LNCaP clone FGC (cell line): Measurements from ENCODE around the gene TC2N.

Experiments
- DNase-seq: peaks from one replicate; pipeline ENCODE4 v3.0.0-alpha.2; 2011; ENCODE audit warnings: low read depth
- H3K4me3 ChIP-seq: 2 replicates; pipeline ENCODE4 v1.5.1; 2011; ENCODE audit warnings: mild to moderate bottlenecking, low read depth, low read length, control low read depth
- CTCF ChIP-seq: IDR thresholded peaks from 2 replicates; pipeline ENCODE4 v1.5.1; 2012; ENCODE audit warnings: mild to moderate bottlenecking; ENCODE audit not compliant: control insufficient read depth, insufficient read depth; ENCODE audit errors: extremely low read depth

TC2N gene

DNA sequence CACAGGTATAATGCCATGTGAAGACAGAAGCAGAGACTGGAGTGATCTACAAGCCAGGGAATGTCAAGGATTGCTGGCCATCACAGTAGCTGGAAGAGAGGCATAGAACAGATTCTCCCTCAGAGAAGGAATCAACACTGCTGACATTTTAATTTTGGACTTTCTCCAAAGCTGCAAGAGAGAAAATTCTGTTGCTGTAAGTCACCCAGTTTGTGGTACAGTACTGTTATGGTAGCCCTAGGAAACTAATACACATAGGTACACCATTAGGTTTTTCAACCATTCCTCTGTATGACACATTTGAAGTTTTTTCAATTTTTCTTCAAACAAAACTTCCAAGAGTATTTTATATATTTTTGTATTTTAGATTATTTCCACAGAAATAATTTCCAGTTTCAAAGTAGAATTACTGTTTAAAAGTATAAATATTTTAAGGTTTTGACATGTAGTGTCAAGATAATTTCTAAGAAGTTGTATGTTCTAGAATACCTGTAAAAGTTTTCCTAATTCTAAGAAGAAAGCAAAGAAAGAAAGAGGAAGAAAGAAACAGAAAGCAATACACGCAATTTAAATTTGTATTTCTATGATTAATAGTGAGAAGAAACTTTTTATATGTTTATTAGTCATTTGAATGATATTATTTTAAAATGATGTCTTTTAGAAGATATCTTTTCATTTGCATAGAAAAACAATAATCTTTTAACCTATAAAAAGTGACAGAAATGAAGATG lies 70.6 kb downstream of the TC2N start:
- no peak overlapping the region for H3K4me3 ChIP-seq
- TF ChIP-seq CTCF, result no peak
- no peak for DNase-seq

GRCh38 chr14:91793704-91794103 lies 73.6 kb downstream of the TC2N start:
- no peak for TF ChIP-seq CTCF
- H3K4me3 ChIP-seq, result no peak overlapping the region
- DNase-seq, result no peak

DNA sequence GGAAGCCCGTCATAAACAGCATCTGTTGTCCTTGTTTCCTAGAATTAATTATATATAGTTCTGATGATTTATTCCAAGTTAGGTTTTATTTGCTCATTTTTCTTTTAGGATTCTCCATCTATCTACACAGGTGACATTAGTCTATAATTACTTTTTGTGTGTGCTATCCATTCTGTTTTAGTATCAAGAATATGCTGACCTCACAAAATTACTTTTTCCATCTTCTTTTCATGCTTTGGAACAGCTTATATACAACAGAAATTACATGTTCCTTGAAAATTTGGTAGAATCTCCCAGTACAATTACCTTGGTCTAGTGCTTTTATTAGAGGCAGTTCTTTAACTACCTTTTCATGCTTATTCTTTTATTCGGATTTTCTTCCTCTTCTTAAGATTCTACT lies 81.1 kb downstream of the TC2N start:
- H3K4me3 ChIP-seq, result no peak overlapping the region
- no peak for DNase-seq
- no peak for TF ChIP-seq CTCF

- H3K4me3 ChIP-seq, result no peak overlapping the region
- no peak for TF ChIP-seq CTCF
- peak; percentile 27 for DNase-seq
Observed at GRCh38 chr14:91780452-91780851, 86.9 kb downstream of the TC2N start.

DNA sequence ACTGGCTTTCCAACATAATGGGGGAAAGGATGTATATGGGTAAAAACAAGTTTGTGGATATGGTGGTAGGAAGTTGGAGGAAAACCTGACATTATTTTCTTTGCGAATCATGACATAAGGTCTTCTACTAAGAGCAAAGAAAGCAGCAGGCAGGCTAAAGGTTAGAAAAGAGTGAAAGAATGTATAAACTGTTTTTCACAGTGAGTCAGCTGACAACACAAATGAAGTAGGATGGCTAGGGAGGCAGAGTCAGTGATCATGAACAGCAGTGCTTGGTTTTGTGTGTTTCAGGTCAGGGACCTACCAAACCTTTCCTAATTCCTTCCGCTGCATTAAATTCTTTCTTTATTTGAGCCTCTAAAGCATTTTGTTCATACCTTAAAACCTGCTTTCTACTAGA lies 89.1 kb downstream of the TC2N start:
- DNase-seq, result no peak
- TF ChIP-seq CTCF, result no peak
- no peak overlapping the region for H3K4me3 ChIP-seq

GRCh38 chr14:91774140-91775096 lies 92.9 kb downstream of the TC2N start:
- TF ChIP-seq CTCF, result no peak
- no peak for DNase-seq
- H3K4me3 ChIP-seq, result no peak overlapping the region
